GM20431 (cell line): Measurements from ENCODE around the gene PTGFRN.
"Not testable (repeated sequence)": the region's sequence is repeated elsewhere in the genome, so short reads cannot be mapped to it uniquely, and the experiment has no call there.

ENCODE experiments used
- in situ Hi-C: fragments of 300-500 bp; cut with MseI, MboI; formaldehyde crosslinking; loops from one replicate; pipeline ENCODE4 v1.15.0; 2020; ENCODE audit warnings: low sequenced_read_pairs; ENCODE audit not compliant: unreplicated experiment

The PTGFRN gene

DNA sequence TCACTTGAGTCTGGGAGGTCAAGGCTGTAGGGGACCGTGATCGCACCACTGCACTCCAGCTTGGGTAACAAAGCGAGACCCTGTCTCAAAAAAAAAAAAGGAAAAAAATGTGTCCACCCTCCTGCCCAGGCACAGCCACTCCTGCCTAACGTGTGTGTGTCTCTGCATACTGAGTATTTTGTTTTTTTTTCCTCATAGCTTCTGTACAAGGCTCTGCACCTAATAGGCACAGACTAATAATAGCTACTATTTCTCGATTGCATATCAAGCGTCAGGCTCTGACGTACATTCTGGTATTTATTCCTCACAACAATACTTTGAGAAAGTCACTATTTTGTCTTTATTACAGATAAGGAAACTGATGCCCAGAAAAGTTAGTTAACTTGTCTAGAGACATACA is 5.0 kb downstream of the PTGFRN start:
- in situ Hi-C loops, result no loop called here

DNA sequence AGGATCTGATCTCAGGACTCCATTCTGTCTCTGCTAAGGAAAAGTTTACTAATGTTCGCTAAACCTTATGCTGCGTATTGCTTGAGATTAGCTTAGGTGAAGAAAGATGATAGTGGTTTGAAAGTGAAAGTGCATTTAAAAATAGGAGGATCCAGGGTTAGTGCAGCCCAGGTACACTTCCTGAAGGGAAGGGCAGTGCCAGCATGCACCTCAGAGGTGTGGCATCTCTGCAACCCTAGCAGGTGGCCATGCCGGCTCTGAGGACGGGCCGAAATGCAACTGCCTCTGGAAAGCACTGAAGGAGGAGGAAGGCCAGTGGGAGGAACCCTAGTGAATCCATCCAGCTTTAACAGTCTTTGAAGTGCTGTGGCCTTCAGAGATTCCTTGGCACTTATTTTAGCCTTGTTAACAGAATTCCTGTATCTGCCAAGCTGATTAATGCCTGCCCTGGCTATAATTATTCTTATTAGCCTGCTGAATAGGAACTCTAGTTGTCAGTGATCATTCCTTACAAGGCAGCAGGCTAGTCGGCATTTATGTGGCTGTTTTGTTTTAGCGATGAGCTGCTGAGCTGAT is 5.5 kb downstream of the PTGFRN start:
- in situ Hi-C loops, result no loop called here

DNA sequence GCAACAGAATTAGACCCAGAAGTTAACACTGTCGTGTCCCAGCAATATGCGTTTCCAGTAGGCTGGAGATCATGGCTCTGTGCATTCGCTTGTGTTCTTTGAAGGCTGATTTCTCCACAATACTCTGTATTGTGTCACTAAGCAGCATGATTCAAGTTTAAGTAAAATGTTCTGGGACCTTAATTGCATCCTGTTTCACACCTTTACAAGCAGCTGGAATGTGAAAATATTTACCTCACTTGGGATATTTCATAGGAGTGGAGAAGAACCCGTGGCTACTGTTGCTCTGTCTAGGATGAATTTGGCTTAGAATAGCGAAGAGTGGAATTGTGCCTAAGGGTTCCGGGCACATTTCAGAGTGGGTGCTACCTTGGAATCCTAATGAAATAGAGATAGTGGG is 6.3 kb downstream of the PTGFRN start:
- in situ Hi-C loops, result no loop called here

DNA sequence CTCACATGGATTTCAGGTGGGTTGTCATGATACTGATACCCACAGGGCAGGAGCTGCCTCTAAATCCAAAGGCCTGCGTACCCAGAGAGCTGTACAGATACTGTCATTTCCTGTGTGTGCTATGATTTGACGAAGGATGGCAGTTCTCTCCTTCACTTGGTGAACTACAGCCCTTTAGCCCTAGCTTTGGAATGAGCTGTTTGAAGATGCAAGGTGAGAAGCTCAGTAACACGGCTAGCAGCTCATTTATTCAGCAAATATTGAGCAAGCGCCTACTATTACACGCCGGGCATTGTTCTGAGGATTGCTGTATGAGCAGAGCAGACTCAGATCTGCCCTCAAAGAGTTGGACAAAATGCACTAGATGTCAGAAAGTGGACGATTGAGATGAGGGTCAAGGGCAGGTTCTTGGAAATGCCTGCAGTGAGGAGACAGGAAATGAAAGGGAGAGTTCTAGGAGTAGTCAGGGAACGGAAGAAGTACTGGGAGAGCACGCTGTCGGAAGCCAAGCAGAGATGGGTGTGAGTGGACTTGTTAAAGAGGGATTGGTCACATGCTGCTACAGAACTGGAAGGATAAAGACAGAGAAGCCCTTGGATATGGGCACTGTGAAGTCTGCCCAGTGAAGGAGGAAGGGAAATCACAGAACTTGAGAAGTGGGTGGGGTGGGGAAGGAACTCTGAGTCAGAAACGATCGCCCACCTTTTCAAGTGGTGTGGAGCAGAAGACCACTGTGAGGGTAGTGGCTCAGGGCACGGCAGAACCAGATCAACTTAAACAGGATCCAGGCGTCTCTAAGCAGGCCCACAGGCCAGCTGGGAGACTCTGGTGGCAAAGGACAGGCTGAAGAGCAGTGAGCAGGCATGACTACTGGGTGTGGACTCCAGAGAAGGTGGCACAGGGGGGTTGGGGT is 7.1 kb downstream of the PTGFRN start:
- in situ Hi-C loops, result no loop called here

DNA sequence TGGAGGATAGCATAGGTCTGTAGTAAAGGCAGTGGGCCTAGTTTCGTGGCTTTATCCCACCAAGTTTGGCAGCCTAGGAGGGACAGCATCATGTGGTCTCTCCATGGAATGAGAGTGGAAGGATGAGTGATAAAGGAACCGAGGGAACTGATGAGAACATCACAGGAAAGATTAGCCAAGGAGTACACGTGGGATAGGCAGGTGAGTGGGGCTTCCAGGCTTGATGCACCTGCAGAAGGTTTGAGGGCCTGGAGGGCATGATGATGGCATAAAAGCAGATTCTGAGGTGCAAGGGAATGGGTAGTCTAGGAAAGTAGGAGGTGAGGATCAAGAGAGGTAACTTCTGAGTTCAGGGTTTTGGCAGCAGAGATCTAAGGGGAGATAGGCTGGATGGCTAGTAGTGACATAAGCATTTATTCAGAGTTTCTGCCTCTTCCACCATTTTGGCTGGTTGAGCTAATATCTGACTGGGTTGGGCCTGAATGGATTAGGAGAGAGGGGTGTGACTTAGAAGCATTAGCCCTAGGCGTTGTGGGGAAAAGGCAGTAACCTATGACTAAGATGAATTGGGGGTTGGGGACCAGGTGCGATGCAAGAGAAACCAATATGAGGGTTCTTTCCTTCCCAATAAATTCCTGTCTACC is 9.1 kb downstream of the PTGFRN start:
- in situ Hi-C loops, result no loop called here

DNA sequence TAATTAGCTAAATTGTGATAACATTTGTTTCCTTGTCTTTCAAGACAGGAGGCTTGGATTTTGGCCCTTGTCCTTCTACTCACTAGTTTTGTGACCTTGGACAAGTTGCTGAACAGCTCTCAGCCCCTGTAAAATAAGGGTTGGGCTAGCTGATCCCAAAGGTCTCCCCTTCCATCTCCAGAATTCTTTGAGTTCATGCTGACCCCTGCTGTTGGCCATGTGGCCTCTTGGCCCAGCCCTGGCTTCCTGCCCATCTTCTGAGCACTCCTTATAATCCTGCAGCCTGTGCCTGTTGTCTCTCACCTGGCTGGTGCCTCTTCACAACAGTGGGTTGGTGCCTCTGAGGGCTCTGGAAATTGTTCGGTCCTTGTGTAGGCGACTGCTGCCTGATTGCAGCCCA is 10.1 kb downstream of the PTGFRN start:
- in situ Hi-C loops, result no loop called here

DNA sequence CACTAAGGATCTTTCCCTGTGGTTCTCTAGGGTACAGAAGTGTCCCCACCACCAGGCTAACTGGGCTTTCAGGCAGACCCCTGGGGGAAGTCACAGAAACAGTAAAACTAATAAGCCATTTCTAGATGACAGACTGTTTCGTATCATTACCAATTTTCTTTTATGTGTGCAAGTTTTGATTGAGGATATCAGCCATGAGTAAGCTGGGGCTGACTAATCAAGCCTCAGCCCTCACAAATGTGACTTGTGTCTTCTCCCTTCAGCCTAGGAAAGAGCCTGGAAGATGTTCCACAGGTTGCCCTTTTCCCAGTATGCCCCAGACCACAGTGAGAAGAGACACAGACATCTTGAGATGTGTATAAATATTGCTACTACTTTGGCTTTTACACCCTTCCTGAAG is 10.5 kb downstream of the PTGFRN start:
- in situ Hi-C loops, result no loop called here

DNA sequence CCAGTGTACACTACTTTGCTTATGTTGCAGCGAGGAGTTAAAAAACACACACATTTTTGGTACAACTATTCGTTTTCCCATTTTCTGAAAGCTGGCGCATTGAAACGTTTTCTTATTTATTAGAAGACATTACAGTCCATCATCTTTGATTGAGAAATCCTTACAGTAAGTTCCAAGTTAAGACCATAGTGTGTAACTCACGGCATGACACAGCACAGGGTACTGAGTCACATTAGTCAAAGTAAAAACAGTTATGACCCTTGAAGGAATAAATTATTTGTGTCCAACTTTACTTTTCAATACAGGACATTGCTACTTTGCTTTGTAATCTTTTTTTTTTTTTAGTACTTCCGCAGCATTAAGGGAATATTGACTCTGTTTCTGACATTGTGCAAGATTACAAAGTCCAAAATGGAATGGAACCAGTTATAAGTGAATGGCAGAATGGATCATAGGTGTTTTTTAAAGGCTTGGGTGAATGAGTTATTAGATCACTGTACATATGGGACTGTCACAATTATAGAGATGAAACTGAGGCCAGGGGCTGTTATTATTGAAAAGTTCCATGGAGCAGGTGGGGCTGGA is 11.7 kb downstream of the PTGFRN start:
- in situ Hi-C loops, result no loop called here

DNA sequence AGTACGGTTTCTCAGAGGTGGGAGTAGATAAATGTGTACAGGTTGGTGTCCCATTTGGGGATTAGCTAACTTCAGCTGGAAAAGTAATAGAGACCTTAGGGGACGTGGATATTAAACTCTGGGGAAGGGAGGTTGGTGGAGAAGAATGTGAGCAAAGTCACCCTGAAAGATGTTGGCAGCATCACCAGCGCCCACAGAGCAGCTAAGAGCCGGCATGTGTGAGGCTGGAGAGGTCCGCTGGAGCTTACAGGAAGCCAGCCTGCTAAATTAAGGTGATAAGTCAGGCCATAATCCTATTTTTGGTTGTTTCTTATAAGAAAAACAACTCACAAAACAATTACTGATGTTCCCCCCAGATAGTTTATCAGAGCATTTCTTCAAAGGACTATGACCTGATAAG is 12.2 kb downstream of the PTGFRN start:
- in situ Hi-C loops, result no loop called here

DNA sequence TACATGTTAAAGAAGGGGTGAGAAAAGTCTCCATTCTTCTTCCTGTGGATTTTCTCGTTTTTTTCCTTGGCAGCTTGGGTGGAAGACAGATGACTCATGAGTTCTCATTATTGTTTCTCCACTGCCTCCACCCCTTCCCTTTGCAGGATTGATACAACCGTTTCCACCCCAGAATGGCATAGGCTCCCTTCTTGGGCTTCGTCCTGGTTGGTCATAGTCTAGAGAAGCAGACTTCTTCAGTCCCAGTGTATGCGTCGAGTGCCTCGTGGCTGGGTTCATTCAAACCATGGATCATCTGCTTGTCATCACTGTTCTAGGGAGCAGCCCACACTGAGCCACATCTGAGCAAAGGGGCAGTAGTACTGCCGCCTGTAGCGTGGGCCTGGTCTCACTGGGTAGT is 13.7 kb downstream of the PTGFRN start:
- in situ Hi-C loops, result no loop called here

DNA sequence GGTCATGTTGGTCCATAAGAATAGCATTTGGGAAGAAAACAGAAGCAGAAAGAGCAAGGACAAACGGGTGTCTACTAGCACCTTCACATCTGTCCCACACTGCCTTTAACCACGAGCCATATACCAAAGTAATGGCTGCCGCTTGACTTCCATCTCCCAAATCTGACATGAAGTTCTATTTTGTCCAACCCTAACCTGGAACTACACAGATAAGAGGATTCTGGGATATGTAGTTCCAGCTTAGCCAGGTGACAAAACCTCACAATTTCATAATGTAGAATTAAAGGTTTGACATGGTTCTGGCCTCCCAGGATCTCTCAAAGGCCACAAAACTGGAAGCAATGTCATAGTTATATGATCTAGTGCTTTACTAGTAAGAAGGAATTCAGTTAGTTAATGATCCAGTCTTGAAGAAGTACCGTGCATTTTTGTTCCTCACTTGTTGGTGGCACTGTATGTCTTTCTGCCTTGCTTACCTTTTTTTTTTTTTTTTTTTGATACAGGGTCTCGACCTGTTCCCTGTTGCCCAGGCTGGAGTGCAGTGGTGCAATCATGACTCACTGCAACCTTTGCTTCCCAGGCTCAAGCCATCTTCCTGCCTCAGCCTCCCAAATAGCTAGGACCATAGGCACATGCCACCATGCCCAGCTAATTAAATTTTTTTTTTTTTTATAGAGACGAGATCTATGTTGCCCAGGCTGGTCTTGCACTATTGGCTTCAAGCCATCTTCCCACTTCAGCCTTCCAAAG is 17.5 kb downstream of the PTGFRN start:
- in situ Hi-C loops, result no loop called here

DNA sequence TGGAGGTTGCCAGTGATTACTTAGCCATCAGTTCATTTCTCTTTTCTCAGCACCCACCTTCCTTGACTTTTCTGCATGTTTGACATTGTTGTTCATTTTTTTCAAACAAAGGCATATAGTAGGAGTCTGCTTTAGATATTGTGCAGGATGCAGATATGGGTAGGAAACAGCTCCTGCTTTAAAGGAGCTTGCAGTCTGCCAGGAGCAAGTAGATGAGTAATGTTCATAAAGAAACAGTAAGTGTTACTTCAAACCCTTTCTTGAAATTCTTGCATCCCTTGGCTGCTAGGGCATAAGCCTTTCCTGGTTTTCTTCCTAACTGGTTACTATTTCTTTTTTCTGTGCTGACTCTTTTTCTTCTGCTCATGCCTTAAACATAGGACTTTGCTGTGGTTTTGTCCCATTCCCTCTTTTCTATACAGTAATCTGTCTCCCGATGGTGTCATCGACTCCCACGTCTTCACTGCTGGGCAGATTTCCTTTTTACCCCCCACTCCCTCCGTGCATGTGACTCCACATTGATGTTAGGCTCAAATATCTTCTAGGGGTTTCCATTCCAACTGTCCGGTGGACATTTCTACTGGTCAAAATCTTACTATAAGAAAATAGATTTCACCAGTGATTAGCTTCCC is 20.4 kb downstream of the PTGFRN start:
- in situ Hi-C loops, result no loop called here

DNA sequence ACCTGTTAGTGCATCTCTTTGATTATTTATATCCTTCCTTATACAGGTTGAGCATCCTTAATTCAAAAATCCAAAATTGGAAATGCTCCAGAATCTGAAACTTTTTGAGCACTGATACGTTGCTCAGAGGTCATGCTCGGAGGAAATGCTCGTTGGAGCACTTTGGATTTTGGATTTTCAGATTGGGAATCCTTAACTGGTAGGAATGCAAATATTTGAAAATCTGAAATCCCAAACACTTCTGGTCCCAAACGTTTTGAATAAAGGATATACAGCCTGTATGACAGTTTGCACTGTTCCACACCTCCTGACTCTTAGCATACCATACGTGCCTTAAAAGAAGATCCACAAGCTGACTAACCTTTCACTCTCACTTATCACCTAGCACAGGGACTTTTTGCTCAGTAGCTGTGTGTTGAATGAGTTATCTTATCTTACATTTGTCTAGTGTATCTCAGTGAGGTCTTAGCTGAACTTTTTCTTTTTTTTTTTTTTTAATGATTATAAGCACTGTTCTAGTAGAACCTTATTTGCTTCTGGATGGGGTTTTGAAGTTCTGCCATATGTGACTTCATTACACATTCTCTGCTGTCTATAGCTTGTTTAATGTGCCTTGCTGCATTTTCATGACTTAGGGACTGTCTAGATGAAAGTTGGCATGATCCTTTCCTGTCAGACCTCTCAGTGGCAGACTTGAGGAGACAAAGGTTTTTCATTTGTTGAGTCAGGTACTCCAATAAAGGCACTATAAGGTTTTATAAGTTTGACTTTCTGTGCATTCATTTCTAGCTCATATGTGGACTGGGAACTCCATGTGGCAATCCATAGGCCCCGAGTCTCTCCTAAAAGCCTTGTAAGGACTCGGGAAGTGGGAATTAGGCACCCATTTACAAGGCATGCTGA is 21.6 kb downstream of the PTGFRN start:
- in situ Hi-C loops, result no loop called here

DNA sequence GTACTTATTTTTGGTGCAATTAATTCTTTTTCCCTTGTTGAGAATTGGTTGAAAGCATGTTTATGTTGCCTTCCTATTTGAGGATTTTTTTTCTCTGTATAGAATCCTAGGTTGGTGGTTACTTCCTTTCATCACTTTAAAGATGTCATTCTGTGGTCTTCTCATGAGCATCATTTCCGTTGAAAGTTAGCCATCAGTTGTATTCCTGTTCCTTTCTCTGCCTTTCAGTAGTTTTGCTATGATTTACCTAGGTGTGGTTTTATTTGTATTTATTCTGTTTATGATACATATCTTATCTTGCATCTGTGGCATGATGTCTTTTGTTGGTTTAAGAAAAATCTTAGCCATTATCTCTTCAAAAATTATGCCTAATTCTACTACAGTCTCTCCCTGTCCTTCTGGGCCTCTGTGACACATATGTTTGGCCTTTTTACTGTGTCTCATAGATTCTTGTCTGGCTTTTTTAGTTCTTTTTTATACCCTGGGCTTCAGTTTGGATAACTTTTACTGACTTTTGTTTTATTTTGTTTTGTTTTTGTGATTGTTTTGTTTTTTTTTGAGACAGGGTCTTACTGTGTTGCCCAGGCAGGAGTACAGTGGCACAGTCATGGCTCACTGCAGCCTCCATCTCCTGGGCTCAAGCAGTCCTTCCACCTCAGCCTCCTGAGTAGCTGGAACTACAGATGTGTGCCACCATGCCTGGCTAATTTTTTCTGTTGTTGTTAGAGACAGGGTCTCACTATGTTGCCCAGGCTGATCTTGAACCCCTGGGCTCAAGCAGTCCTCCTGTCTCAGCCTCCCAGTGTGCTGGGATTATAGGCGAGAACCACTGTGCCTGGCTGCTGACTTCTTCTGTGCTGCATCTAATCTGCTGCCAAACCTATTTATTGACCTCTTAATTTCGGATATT is 24.1 kb downstream of the PTGFRN start:
- in situ Hi-C loops, result no loop called here

DNA sequence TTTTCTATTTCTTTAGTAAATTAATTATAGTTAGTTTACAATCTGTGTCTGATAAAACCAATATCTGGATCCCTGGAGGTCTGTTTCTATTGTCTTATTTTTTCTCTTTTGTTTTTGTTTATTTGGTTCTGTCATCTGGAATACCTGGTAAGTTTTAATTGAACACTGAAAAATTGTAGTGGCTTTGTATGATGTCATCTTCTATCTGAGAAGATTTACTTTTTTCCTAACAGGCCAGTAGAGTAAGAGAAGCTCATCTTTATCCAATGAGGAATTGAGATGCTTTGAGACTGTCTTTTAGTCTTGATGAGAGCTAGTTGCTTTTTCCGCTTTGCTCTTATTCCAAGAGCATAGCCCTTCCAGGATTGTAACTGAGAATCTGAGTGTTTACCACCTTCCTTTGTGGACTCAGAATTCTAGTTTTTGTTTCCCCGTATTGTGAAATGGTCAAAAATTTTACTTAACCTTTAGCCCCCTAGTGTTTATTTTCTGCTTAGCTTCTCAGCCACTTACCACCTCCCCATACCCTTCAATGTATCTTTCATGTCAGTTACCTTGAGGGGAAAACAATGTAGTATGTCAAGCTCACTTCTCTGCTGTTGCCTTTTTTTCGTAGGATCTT is 25.0 kb downstream of the PTGFRN start:
- in situ Hi-C loops, result no loop called here

DNA sequence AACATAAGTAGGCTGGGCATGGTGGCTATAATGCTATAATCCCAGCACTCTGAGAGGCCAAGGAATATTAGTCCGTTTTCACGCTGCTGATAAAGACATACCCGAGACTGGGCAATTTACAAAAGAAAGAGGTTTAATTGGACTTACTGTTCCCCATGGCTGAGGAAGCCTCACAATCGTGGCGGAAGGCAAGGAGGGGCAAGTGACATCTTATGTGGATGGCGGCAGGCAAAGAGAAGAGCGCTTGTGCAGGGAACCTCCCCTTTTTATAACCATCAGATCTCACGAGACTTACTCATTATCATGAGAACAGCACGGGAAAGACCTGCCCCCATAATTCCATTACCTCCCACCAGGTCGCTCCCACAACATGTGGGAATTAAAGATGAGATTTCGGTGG is 28.5 kb downstream of the PTGFRN start:
- in situ Hi-C loops, result no loop called here

DNA sequence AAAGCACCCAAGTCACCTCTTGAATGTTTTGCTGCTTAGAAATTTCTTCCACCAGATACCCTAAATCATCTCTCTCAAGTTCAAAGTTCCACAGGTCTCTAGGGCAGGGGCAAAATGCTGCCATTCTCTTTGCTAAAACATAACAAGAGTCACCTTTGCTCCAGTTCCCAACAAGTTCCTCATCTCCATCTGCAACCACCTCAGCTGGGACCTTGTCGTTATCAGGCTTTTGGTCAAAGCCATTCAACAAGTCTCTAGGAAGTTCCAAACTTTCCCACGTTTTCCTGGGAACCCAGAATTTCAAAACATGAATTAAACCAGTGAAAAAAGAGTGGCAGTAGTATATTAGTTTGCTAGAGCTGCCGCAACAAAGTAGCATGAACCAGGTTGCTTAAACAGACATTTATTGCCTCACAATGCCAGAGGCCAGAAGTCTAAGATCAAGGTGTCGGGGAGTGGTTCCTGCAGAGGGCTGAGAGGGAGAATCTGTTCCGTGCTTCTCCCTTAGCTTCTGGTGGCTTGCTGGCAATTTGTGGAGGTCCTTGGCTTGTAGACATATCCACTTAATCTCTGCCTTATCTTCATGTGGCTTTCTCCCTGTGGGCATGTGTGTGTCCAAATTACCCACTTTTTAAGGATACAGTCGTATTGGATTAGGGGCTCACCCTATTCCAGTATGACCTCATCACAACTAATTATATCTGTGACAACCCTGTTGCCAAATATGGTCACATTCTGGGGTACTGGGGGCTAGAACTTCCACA is 30.2 kb downstream of the PTGFRN start:
- in situ Hi-C loops, result not testable (repeated sequence)
